Measurements from ENCODE around the gene HMGB1.
"Not testable (repeated sequence)": the region's sequence is repeated elsewhere in the genome, so short reads cannot be mapped to it uniquely, and the experiment has no call there.

The HMGB1 gene

GRCh38 chr13:30453727-30454126 is 12.0 kb downstream of the HMGB1 start:
- TF ChIP-seq, protein P1, sequence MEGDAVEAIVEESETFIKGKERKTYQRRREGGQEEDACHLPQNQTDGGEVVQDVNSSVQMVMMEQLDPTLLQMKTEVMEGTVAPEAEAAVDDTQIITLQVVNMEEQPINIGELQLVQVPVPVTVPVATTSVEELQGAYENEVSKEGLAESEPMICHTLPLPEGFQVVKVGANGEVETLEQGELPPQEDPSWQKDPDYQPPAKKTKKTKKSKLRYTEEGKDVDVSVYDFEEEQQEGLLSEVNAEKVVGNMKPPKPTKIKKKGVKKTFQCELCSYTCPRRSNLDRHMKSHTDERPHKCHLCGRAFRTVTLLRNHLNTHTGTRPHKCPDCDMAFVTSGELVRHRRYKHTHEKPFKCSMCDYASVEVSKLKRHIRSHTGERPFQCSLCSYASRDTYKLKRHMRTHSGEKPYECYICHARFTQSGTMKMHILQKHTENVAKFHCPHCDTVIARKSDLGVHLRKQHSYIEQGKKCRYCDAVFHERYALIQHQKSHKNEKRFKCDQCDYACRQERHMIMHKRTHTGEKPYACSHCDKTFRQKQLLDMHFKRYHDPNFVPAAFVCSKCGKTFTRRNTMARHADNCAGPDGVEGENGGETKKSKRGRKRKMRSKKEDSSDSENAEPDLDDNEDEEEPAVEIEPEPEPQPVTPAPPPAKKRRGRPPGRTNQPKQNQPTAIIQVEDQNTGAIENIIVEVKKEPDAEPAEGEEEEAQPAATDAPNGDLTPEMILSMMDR (IDR thresholded peaks at IDR 0.05; ENCODE audit: low read depth, low read length) = no peak
- H3K4me3 ChIP-seq (ENCODE audit: low read depth, low read length) = no peak overlapping the region

DNA sequence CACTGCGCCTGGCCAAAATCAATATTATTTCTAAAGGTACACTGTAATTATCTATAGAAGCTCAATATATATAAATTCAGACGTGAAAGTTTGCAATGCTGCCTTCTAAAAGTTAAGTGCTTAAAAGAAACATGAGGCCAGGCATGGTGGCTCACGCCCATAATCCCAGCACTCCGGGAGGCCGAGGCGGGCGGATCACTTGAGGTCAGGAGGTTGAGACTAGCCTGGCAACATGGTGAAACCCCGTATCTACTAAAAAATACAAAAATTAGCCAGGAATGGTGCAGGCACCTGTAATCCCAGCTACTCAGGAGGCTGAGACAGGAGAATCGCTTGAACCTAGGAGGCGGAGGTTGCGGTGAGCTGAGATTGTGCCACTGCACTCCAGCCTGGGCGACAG is 14.3 kb downstream of the HMGB1 start:
- H3K4me3 ChIP-seq (ENCODE audit: low read depth, low read length) = not testable (repeated sequence)

DNA sequence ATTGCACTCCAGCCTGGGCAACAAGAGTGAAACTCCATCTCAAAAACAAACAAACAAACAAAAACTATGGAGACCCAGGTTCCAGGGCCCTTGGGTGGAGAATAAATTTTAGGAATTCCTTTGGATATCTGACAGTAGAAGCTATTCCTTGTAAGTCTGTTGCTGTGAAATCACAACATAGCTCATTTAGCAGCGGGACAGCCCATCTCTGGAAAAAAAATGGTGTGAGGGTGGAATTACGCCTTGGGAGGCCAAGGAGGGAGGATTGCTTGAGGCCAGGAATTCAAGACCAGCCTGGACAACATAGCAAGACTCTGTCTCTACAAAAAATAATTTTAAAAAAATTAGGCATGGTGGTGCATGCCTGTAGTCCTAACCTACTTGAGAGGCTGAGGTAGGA is 15.7 kb downstream of the HMGB1 start:
- TF ChIP-seq, protein P1 (IDR thresholded peaks at IDR 0.05; ENCODE audit: low read depth, low read length) = no peak
- no peak overlapping the region for H3K4me3 ChIP-seq (ENCODE audit: low read depth, low read length)

DNA sequence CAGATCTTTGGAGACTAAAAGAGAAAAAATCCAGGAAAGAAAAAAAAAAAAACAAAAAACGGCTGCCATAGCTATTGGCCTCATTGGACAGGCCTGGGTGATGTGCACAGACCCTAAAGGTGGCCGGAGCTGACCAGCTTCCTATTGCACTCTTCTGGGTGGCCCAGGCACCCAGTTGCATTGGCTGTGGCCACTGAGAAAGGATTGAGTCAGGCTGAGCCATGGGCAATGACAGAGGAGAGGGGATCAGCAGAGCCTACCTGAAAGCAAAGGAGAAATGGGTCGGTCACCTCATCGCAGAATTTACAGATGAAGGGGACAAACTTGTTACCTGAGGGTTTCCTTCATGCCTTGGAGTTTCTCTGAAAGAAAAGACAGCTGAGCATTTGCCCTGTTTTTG is 17.3 kb downstream of the HMGB1 start:
- H3K4me3 ChIP-seq (ENCODE audit: low read depth, low read length) = no peak overlapping the region
- TF ChIP-seq, protein P1 (IDR thresholded peaks at IDR 0.05; ENCODE audit: low read depth, low read length) = no peak

- peak overlapping the region; percentile 25 for H3K4me3 ChIP-seq (ENCODE audit: low read depth, low read length)
- TF ChIP-seq, protein P1 (IDR thresholded peaks at IDR 0.05; ENCODE audit: low read depth, low read length) = no peak
Measured at GRCh38 chr13:30446126-30446500, 19.6 kb downstream of the HMGB1 start.

- H3K4me3 ChIP-seq (ENCODE audit: low read depth, low read length) = no peak overlapping the region
- TF ChIP-seq, protein P1 (IDR thresholded peaks at IDR 0.05; ENCODE audit: low read depth, low read length) = no peak
Measured at GRCh38 chr13:30443957-30444404, 21.8 kb downstream of the HMGB1 start.

- not testable (repeated sequence) for H3K4me3 ChIP-seq (ENCODE audit: low read depth, low read length)
Measured at GRCh38 chr13:30443491-30443890, 22.2 kb downstream of the HMGB1 start.

DNA sequence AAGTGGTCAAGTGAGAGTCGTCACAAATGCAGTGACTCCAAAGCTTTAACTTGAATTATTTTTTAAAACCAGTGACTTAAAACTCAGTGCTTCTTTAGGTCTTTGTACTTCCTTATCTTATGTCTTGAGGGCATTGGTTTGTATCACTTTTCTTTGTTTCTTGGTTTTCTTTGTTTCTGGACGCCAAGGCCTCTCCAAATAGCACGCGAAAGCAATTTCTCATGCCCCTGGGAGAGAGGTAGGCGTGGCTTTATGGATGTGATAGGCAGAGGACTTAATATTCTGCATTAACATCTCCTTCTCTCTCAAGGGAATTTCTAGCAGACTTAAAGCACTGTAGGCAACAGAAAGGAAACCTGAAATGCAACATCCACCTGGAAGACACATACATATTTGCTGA is 22.8 kb downstream of the HMGB1 start:
- H3K4me3 ChIP-seq (ENCODE audit: low read depth, low read length) = no peak overlapping the region
- TF ChIP-seq, protein P1 (IDR thresholded peaks at IDR 0.05; ENCODE audit: low read depth, low read length) = no peak

Data from WI38 (cell line).